Spleen (tissue), 7 donors: ENCODE results near the gene SNRPA.

Source experiments
- POLR2A ChIP-seq, 3 donors: fragments of 450-650 bp; IDR thresholded peaks; one replicate each; pipeline ENCODE4 v1.5.1; 2017; ENCODE audit warnings: antibody characterized with exemption in 3 of 3, mild to moderate bottlenecking in 1 of 3
- TF ChIP-seq, protein P1 (sequence below), 11 experiments: fragments of 200-600 bp in 7 of 11; fragments of 450-650 bp in 4 of 11; sonication (generic) in 4 of 11; IDR thresholded peaks in 8 of 11; conservative IDR thresholded peaks in 3 of 11; 1 replicate in 7 of 11; 2 replicates in 4 of 11; pipeline versions ENCODE4 v1.4.0 to v1.8.0; 2016 to 2021; ENCODE audit warnings: antibody characterized with exemption in 11 of 11, inconsistent platforms in 4 of 11, mild to moderate bottlenecking in 1 of 11
- donor health status: DM: no; HTN: no; CAD: no; lungs with moderate emphysema.
- donor health status: DM: no; HTN: no; CAD: no.
- donor health status: DM: no; HTN: no; CAD: no.

DNA sequence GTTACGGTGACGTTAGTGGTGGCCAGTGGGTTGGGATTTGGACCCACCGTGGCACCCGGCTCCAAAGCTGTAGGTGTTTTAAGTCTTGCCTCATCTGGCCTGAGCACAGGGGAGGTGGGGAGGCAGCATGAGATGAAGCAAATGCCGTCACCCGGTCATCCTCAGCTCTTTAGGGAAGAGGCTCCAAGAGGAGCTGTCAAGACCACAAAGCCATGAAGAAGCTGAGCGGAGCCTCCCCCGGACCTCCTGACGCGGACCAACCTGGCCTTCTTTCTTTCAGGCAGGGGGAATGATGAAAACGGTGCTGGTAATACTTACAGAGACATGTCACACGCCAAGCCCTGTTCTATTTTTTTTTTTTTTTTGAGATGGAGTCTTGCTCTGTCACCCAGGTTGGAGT, 8.1 kb upstream of the SNRPA start:
- TF ChIP-seq, protein P1, sequence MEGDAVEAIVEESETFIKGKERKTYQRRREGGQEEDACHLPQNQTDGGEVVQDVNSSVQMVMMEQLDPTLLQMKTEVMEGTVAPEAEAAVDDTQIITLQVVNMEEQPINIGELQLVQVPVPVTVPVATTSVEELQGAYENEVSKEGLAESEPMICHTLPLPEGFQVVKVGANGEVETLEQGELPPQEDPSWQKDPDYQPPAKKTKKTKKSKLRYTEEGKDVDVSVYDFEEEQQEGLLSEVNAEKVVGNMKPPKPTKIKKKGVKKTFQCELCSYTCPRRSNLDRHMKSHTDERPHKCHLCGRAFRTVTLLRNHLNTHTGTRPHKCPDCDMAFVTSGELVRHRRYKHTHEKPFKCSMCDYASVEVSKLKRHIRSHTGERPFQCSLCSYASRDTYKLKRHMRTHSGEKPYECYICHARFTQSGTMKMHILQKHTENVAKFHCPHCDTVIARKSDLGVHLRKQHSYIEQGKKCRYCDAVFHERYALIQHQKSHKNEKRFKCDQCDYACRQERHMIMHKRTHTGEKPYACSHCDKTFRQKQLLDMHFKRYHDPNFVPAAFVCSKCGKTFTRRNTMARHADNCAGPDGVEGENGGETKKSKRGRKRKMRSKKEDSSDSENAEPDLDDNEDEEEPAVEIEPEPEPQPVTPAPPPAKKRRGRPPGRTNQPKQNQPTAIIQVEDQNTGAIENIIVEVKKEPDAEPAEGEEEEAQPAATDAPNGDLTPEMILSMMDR (IDR thresholded peaks at IDR 0.05 in 8 of 11, conservative IDR thresholded peaks at IDR 0.05 in 3 of 11): no peak
- TF ChIP-seq POLR2A (IDR thresholded peaks at IDR 0.05): no peak
